ENCODE data around the gene TP53I13. TPM values are rescaled to one million over a fixed set of nuclear protein-coding genes. Genes with fewer than 3 reads are reported as not detected.

The TP53I13 gene
- total RNA-seq, 1 experiment from 2014 or later: 28.1 TPM

DNA sequence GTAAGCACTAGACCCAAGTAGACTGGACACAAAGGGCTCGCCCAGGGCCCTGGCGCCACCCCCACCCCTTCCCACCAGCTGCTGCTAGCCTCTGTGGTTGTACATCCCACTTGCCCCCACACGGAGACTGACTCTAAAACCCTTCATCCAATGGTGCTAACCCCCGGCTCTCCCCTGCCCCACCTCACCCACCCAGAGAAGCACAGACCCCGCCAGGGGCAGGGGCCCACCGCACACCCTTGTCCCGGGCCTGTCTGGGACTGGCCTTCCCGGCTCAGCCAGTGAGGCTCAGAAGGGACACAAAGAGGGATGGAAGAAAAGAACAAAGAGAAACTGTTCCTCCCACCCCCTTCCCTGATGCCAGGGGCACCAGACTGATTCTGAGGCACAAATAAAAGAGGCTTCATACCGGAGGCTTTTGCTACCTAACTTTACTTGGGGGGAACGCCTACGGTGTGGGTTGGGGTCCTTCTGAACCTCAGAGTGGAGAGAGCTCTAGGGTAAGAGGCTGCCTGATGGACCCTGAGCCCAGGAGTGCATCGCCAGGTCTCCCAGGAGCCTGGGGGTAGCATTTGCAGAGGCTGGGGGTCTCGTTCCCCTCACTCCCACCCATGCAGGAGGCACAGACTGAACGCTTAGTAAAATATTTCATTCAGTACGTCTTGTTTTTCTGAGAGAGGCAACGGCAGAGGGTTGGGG, 46.0 kb downstream of the TP53I13 start:
- peaks cover 65% of the 10 kb centered on the region for H3K27me3 Mint-ChIP-seq (ENCODE audit: low read depth)
- Histone ChIP-seq H3K23me2 (ENCODE audit: insufficient read length, low read depth, low read length, poor library complexity, severe bottlenecking) (peaks cover 9% of the 10 kb centered on the region), H4K20me1 (ENCODE audit: control insufficient read depth, insufficient read depth, insufficient read length) (no peaks in the 10 kb centered on the region), H3K23ac (ENCODE audit: insufficient read length, low read depth, low read length) (no peak overlapping the region), H2AK5ac (ENCODE audit: insufficient read length, low read length) (no peak overlapping the region), H2BK12ac (ENCODE audit: insufficient read length, low read depth, low read length) (no peak overlapping the region), H3K14ac (ENCODE audit: insufficient read depth, low read length) (no peak overlapping the region), H3K27ac (ENCODE audit: insufficient read length, low read depth, low read length) (no peak overlapping the region), H3K4ac (ENCODE audit: low read depth, low read length) (no peak overlapping the region), H3K79me2 (ENCODE audit: insufficient read depth, low read length) (no peaks in the 10 kb centered on the region), H3T11ph (ENCODE audit: low read length) (no peak overlapping the region), H4K5ac (ENCODE audit: insufficient read length, low read depth, low read length) (no peak overlapping the region), H3K4me1 (ENCODE audit: insufficient read depth, low read length) (peaks cover 2% of the 10 kb centered on the region; the same call in 1 of the 2 replicates), H3K4me2 (ENCODE audit: insufficient read depth, insufficient read length, low read length) (no peak overlapping the region), H4K8ac (replicated peaks; ENCODE audit: insufficient read length, low read depth, low read length) (no peak overlapping the region), H2AFZ (ENCODE audit: low read length) (no peak overlapping the region), H2BK120ac (ENCODE audit: low read depth, low read length, poor library complexity, severe bottlenecking) (no peak overlapping the region), H2BK15ac (ENCODE audit: low read depth, low read length) (no peak overlapping the region), H3K27me3 (ENCODE audit: insufficient read depth, low read length) (peaks cover 11% of the 10 kb centered on the region), H2BK5ac (ENCODE audit: insufficient read length, low read length) (no peak overlapping the region), H3K56ac (ENCODE audit: insufficient read length, low read depth, low read length) (no peak overlapping the region), H3K18ac (ENCODE audit: insufficient read length, low read depth, low read length) (no peak overlapping the region), H3K9me3 (ENCODE audit: control insufficient read depth, low read depth, low read length) (no peaks in the 10 kb centered on the region), H2BK20ac (ENCODE audit: low read depth, low read length, poor library complexity, severe bottlenecking) (no peak overlapping the region), H3K79me1 (ENCODE audit: insufficient read depth, low read depth, low read length, poor library complexity, severe bottlenecking) (no peaks in the 10 kb centered on the region), H3K9ac (ENCODE audit: extremely low read depth, insufficient read length, low read length) (no peak overlapping the region), H4K91ac (ENCODE audit: insufficient read length, low read depth, low read length) (no peak overlapping the region)
- peak; percentile 48 for DNase-seq
- H3K4me1 Mint-ChIP-seq: peaks cover 21 to 48% of the 10 kb centered on the region in 2 experiments
- TF ChIP-seq, protein P1, sequence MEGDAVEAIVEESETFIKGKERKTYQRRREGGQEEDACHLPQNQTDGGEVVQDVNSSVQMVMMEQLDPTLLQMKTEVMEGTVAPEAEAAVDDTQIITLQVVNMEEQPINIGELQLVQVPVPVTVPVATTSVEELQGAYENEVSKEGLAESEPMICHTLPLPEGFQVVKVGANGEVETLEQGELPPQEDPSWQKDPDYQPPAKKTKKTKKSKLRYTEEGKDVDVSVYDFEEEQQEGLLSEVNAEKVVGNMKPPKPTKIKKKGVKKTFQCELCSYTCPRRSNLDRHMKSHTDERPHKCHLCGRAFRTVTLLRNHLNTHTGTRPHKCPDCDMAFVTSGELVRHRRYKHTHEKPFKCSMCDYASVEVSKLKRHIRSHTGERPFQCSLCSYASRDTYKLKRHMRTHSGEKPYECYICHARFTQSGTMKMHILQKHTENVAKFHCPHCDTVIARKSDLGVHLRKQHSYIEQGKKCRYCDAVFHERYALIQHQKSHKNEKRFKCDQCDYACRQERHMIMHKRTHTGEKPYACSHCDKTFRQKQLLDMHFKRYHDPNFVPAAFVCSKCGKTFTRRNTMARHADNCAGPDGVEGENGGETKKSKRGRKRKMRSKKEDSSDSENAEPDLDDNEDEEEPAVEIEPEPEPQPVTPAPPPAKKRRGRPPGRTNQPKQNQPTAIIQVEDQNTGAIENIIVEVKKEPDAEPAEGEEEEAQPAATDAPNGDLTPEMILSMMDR (conservative IDR thresholded peaks at IDR 0.05): no peak
- H3K4me3 Mint-ChIP-seq: peak overlapping the region in 1 of 2 experiments; percentile 69; a peak in 3 of 5 replicates
- no CpG with 5 or more reads among the region's 16 CpGs for WGBS (ENCODE audit: extremely low coverage, insufficient read length, low lambda C conversion rate)
- H3K36me3 Mint-ChIP-seq (ENCODE audit: insufficient read depth in 1 of 3, low read depth in 3 of 3): peaks cover 2 to 10% (median 8%) of the 10 kb centered on the region in 3 experiments; a peak in 4 of 7 replicates
- H3K9me3 Mint-ChIP-seq: no peaks in the 10 kb centered on the region
- no peak overlapping the region for H3K27ac Mint-ChIP-seq

Data from H9 (cell line).